HepG2 (cell line): Measurements from ENCODE around the gene GPATCH8. TPM values are rescaled to one million over a fixed set of nuclear protein-coding genes. Genes with fewer than 3 reads are reported as not detected.

Experiments
- ARID4A ChIP-seq: sonication (generic); formaldehyde crosslinking; IDR thresholded peaks from 2 replicates; pipeline ENCODE4 v1.5.0; 2020; ENCODE audit warnings: mild to moderate bottlenecking, missing genetic modification reagents, borderline replicate concordance
- ATF7-NPFF ChIP-seq: sonication (generic); formaldehyde crosslinking; IDR thresholded peaks from 2 replicates; pipeline ENCODE4 v1.8.1; 2023; ENCODE audit warnings: mild to moderate bottlenecking, low read depth, missing genetic modification reagents, moderate library complexity
- CBX1 ChIP-seq: IDR thresholded peaks from one replicate; pipeline ENCODE4 v1.6.1; 2016; ENCODE audit warnings: antibody characterized with exemption, low read depth
- CHD4 ChIP-seq: fragments of 200-600 bp; sonication (generic); IDR thresholded peaks from 2 replicates; pipeline ENCODE4 v1.7.0; 2017; ENCODE audit warnings: mild to moderate bottlenecking, low read length, borderline replicate concordance
- FOXA3 ChIP-seq: IDR thresholded peaks from 2 replicates; pipeline ENCODE4 v1.6.1; 2016; ENCODE audit warnings: missing genetic modification reagents, missing compliant biosample characterization
- GABPB1 ChIP-seq: IDR thresholded peaks from 2 replicates; pipeline ENCODE4 v1.6.1; 2016; ENCODE audit warnings: mild to moderate bottlenecking, missing genetic modification reagents, moderate library complexity, missing compliant biosample characterization
- LRRFIP1 ChIP-seq: sonication (generic); formaldehyde crosslinking; conservative IDR thresholded peaks from 2 replicates; pipeline ENCODE4 v1.4.0; 2020; ENCODE audit warnings: missing genetic modification reagents
- RAD21 ChIP-seq: fragments of 450-650 bp; formaldehyde crosslinking; IDR thresholded peaks from 2 replicates; pipeline ENCODE4 v1.5.0; 2020; ENCODE audit warnings: mild to moderate bottlenecking
- RBFOX2 ChIP-seq: fragments of 200-400 bp; formaldehyde crosslinking; IDR thresholded peaks from 2 replicates; pipeline ENCODE4 v1.6.1; 2017; ENCODE audit warnings: low read depth, mild to moderate bottlenecking, low read length
- SOX6 ChIP-seq, 2 experiments: fragments of 450-650 bp in 1 of 2; sonication (generic) in 1 of 2; formaldehyde crosslinking in 1 of 2; IDR thresholded peaks; 2 replicates each; pipeline versions ENCODE4 v1.4.0 to v1.6.1; 2017 to 2020; ENCODE audit warnings: antibody characterized with exemption in 1 of 2, mild to moderate bottlenecking in 1 of 2, missing genetic modification reagents in 1 of 2
- TFAP4 ChIP-seq: sonication (generic); IDR thresholded peaks from 2 replicates; pipeline ENCODE4 v1.6.1; 2016; ENCODE audit warnings: low read depth, borderline replicate concordance
- TSC22D2 ChIP-seq: sonication (generic); formaldehyde crosslinking; IDR thresholded peaks from 2 replicates; pipeline ENCODE4 v1.5.1; 2020; ENCODE audit warnings: missing genetic modification reagents, mild to moderate bottlenecking, borderline replicate concordance
- YY1 ChIP-seq: IDR thresholded peaks from 2 replicates; pipeline ENCODE4 v1.6.1; 2011; ENCODE audit warnings: low read length, low read depth, moderate library complexity, mild to moderate bottlenecking; ENCODE audit not compliant: insufficient read depth, insufficient replicate concordance
- ZFP1 ChIP-seq: IDR thresholded peaks from 2 replicates; pipeline ENCODE4 v1.6.1; 2016
- ZFY ChIP-seq: sonication (generic); formaldehyde crosslinking; IDR thresholded peaks from 2 replicates; pipeline ENCODE4 v1.4.0; 2020; ENCODE audit warnings: missing genetic modification reagents
- ZNF101 ChIP-seq: sonication (generic); formaldehyde crosslinking; IDR thresholded peaks from 2 replicates; pipeline ENCODE4 v1.4.0; 2020; ENCODE audit warnings: mild to moderate bottlenecking, low read depth, missing genetic modification reagents, borderline replicate concordance
- ZNF770 ChIP-seq: sonication (generic); formaldehyde crosslinking; IDR thresholded peaks from 2 replicates; pipeline ENCODE4 v1.5.0; 2020; ENCODE audit warnings: mild to moderate bottlenecking, missing genetic modification reagents
- ZNF792 ChIP-seq: IDR thresholded peaks from 2 replicates; pipeline ENCODE4 v1.6.1; 2016
- polyA plus RNA-seq, 8 experiments: library from polyadenylated mRNA; depleted of rRNA in 3 of 8; stranded (reverse) in 7 of 8; unstranded in 1 of 8; fragments of >200 nt; fragmentation: Illumina TruSeq in 4 of 8; extraction: Trizol in 4 of 8; gene quantifications; 2 replicates each; pipeline versions ENCODE4 v1.2.1 to v1.2.3, GENCODE V29; 2011 to 2016; ENCODE audit warnings: low read depth in 4 of 8, missing spikeins in 1 of 8, mixed read lengths in 1 of 8; ENCODE audit not compliant: insufficient read depth in 1 of 8
- total RNA-seq, 5 experiments: library from RNA; depleted of rRNA; stranded (reverse); fragments of >200 nt; fragmentation: Illumina TruSeq; extraction: Trizol; gene quantifications; 2 replicates each; pipeline ENCODE4 v1.2.3, GENCODE V29; 2016; ENCODE audit warnings: low read depth in 1 of 5

The GPATCH8 gene
- total and polyA plus RNA-seq, 2 of the 13 experiments (the other 11 are each of a cell fraction or from before 2014, with no cell fraction given): 20.7 to 21.5 TPM

GRCh38 chr17:44354582-44355561 lies 148.3 kb downstream of the GPATCH8 start (continued):
- peak; percentile 62; the same call in 1 of the 2 replicates for TF ChIP-seq RBFOX2
- TF ChIP-seq FOXA3 (CRISPR knock-in tag): 0 out of 2 replicates have a peak, but pooled peaks have one; percentile 19
- no peak for TF ChIP-seq ZFP1
- no peak for TF ChIP-seq TSC22D2 (CRISPR knock-in tag)
- TF ChIP-seq ZNF770 (CRISPR knock-in tag): 0 out of 2 replicates have a peak, but pooled peaks have one; percentile 31
- peak; percentile 80; the same call in 1 of the 2 replicates for TF ChIP-seq TFAP4
- TF ChIP-seq GABPB1: peak; percentile 85
- TF ChIP-seq LRRFIP1 (CRISPR knock-in tag): no peak
- TF ChIP-seq ARID4A (CRISPR knock-in tag): peak; percentile 38; the same call in 1 of the 2 replicates
- no peak for TF ChIP-seq ATF7-NPFF
- TF ChIP-seq SOX6 (IDR thresholded peaks at IDR 0.05): no peak
- 0 out of 2 replicates have a peak, but pooled peaks have one; percentile 17 for TF ChIP-seq SOX6 (CRISPR knock-in tag; IDR thresholded peaks at IDR 0.05)
- peak; percentile 43; the same call in 1 of the 2 replicates for TF ChIP-seq ZNF792 (CRISPR knock-in tag)
- TF ChIP-seq CBX1: peak; percentile 27
- TF ChIP-seq YY1: peak; percentile 64
- TF ChIP-seq RAD21: peak; percentile 89
- peak; percentile 86 for TF ChIP-seq ZFY
- TF ChIP-seq ZNF101 (CRISPR knock-in tag): no peak
- TF ChIP-seq CHD4: no peak
